HUES6 (cell line): ENCODE data around the gene REEP1.

Source experiments
- H3K27ac ChIP-seq: 2 replicates; pipeline ENCODE4 v1.7.0; 2013; ENCODE audit warnings: low read depth, mild to moderate bottlenecking, low read length, inconsistent platforms
- H3K27me3 ChIP-seq: 2 replicates; pipeline ENCODE4 v1.6.1; 2013; ENCODE audit warnings: low read length; ENCODE audit not compliant: control insufficient read depth, insufficient read depth
- H3K36me3 ChIP-seq: 2 replicates; pipeline ENCODE4 v1.6.1; 2013; ENCODE audit warnings: low read length; ENCODE audit not compliant: control insufficient read depth, insufficient read depth
- H3K4me1 ChIP-seq: 2 replicates; pipeline ENCODE4 v1.6.1; 2013; ENCODE audit warnings: low read length; ENCODE audit not compliant: control insufficient read depth, insufficient read depth
- H3K4me3 ChIP-seq: 2 replicates; pipeline ENCODE4 v1.5.1; 2013; ENCODE audit warnings: low read depth, low read length
- H3K9ac ChIP-seq: one replicate; pipeline ENCODE4 v1.6.1; 2013; ENCODE audit warnings: mild to moderate bottlenecking, low read length
- H3K9me3 ChIP-seq: 2 replicates; pipeline ENCODE4 v1.6.1; 2013; ENCODE audit warnings: low read depth, low read length; ENCODE audit not compliant: control insufficient read depth, insufficient read depth

REEP1 gene

DNA sequence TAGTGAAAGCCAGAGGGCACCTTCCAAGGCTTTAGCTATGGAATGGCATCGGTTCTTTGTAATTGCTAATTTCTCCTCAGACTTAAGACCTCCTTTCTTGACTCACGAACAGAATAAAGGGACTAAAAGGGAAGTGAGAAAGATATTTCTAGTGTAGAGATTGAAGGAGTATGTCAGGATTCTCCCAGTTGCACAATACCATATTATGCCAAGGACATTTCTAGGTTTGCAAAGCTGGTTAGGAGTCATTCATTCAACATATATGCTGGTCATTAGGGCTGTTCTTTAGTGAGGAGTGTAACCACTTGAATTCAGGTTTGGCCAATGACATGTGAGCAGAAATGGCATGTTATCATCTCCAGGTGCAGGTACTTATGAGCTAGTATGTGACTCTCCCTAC is 7.4 kb downstream of the REEP1 start:
- H3K9ac ChIP-seq: no peak overlapping the region
- no peaks in the 10 kb centered on the region for H3K36me3 ChIP-seq
- no peak overlapping the region for H3K4me3 ChIP-seq
- H3K9me3 ChIP-seq: peaks cover 6% of the 10 kb centered on the region; the same call in 1 of the 2 replicates
- H3K27me3 ChIP-seq: peaks cover 21% of the 10 kb centered on the region
- no peaks in the 10 kb centered on the region for H3K4me1 ChIP-seq
- no peak overlapping the region for H3K27ac ChIP-seq

DNA sequence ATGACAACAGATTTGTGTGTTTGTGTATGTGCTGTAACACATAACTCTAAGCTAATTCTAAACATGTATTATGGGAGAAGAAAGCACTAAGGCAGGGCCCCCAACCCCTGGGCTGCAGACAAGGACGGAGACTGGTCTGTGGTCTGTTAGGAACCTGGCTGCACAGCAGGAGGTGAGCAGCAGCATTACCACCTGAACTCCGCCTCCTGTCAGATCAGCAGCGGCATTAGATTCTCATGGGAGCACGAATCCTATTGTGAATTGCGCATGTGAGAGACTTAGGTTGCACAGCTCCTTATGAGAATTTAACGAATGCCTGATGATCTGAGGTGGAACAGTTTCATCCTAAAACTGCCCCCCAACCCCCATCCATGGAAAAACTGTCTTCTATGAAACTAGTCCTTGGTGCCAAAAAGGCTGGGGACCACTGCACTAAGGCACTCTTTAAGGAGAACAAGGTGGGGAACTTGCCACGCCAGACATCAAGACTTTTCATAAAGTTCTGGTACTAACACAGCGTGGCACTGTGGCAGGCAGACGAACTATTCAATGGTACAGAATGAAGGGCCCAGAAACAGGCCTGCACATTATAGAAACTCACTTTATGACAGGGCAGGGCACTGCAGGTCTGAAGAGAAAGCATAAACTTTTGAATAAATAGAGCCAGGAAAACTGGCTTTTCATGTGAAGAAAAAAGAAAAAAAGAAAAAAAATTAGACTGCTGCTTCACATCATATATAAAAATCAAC is 14.0 kb downstream of the REEP1 start:
- Histone ChIP-seq H3K36me3 (no peaks in the 10 kb centered on the region), H3K9me3 (no peaks in the 10 kb centered on the region), H3K27me3 (peaks cover 6% of the 10 kb centered on the region; the same call in 1 of the 2 replicates), H3K4me1 (no peaks in the 10 kb centered on the region; the same call in 1 of the 2 replicates), H3K27ac (no peak overlapping the region), H3K4me3 (no peak overlapping the region), H3K9ac (no peak overlapping the region)

DNA sequence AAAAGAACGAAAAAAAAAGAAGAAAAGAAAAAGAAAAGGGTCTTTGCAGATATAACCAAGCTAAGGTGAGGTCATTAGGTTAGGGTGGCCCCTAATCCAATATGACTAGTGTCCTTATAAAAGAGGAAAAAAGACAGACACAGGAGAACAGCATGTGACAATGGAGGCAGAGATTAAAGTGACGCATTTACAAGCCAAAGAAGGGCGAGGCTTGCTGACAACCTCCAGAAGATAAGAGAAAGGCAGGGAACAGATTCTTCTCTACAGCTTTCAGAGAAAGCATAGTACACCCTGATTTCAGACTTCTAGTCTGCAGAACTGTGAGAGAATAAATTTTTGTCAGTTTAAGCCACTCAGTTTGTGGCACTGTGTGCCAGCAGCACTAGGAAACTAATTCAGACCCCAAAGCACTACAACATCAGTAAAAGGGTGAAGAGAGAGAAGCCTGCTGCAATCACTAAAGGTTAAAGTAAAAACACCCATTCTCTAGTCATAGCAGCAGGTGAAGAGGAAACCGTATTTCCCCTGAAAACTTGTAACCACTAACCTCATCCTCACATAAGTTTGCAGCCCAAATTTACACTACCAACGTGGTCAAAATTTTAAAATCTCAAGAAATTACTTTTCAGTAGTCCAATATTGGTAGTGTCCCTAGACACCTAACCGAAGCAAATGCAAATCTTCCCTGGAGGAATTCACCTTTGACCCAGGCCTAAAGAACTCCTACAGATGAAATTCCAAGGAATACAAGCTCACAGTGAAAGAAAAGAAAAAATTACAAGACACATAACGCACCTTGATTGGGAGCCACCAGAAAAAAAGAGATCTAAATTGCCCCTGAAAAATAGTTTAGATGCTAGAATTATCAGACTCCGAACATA is 17.5 kb downstream of the REEP1 start:
- no peak overlapping the region for H3K9ac ChIP-seq
- H3K4me1 ChIP-seq: no peaks in the 10 kb centered on the region; the same call in 1 of the 2 replicates
- peaks cover 6% of the 10 kb centered on the region; the same call in 1 of the 2 replicates for H3K27me3 ChIP-seq
- no peaks in the 10 kb centered on the region for H3K36me3 ChIP-seq
- H3K4me3 ChIP-seq: no peak overlapping the region
- no peaks in the 10 kb centered on the region for H3K9me3 ChIP-seq
- no peak overlapping the region for H3K27ac ChIP-seq

DNA sequence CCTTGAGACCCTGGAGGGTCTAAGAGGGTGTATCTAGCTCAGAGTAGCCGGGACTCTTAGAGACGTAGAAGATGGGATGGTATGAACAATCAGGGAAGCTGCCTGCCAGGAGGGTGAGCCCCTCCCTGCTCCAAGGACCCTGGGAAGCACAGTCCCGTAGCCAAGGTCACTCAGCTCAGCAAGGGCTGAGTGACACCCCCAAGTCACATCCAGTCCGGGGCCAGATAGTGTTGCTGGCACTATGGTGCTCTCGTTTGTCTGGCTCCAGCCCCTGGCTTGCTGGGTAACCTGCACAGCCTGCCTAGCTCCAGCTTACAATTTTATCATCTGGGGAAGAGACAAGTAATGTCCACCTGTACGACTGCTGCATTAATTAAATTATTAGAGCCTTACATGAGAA is 22.3 kb downstream of the REEP1 start:
- Histone ChIP-seq H3K9ac (no peak overlapping the region), H3K27me3 (no peaks in the 10 kb centered on the region), H3K36me3 (no peaks in the 10 kb centered on the region), H3K27ac (no peak overlapping the region), H3K9me3 (no peaks in the 10 kb centered on the region), H3K4me3 (no peak overlapping the region), H3K4me1 (no peaks in the 10 kb centered on the region; the same call in 1 of the 2 replicates)

DNA sequence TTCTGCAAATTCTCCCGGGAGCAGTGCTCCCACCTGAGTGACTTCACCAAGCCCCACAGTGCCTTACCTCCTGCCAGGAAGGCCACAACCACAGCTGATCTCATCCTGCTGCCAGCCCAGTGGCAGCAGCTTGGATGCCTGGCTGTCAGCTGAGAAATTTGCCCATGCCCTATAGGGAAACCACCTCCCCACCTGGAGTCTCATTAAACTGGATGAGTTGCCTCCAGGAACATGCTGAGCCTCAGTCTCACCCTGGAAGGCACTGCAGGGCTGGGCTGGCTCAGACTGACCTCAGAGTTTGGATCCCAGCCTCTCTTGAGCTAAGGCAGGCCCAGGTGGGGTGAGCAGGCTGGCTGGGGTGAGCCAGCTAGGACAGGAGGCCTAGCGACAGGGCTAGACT is 23.3 kb downstream of the REEP1 start:
- Histone ChIP-seq H3K9ac (no peak overlapping the region), H3K4me1 (no peaks in the 10 kb centered on the region), H3K4me3 (no peak overlapping the region), H3K9me3 (no peaks in the 10 kb centered on the region), H3K27ac (no peak overlapping the region), H3K36me3 (no peaks in the 10 kb centered on the region), H3K27me3 (no peaks in the 10 kb centered on the region)

GRCh38 chr2:86313341-86313740 is 24.1 kb downstream of the REEP1 start:
- no peak overlapping the region for H3K27ac ChIP-seq
- H3K9ac ChIP-seq: no peak overlapping the region
- H3K4me3 ChIP-seq: no peak overlapping the region
- H3K27me3 ChIP-seq: no peaks in the 10 kb centered on the region
- no peaks in the 10 kb centered on the region for H3K36me3 ChIP-seq
- H3K4me1 ChIP-seq: no peaks in the 10 kb centered on the region
- H3K9me3 ChIP-seq: no peaks in the 10 kb centered on the region

GRCh38 chr2:86311879-86312278 is 25.5 kb downstream of the REEP1 start:
- H3K9me3 ChIP-seq: no peaks in the 10 kb centered on the region
- H3K27me3 ChIP-seq: no peaks in the 10 kb centered on the region
- H3K4me3 ChIP-seq: no peak overlapping the region
- no peak overlapping the region for H3K9ac ChIP-seq
- H3K4me1 ChIP-seq: no peaks in the 10 kb centered on the region
- H3K36me3 ChIP-seq: no peaks in the 10 kb centered on the region
- H3K27ac ChIP-seq: no peak overlapping the region

GRCh38 chr2:86309966-86310365 is 27.5 kb downstream of the REEP1 start:
- no peak overlapping the region for H3K9ac ChIP-seq
- H3K9me3 ChIP-seq: no peaks in the 10 kb centered on the region
- no peaks in the 10 kb centered on the region for H3K4me1 ChIP-seq
- H3K27ac ChIP-seq: no peak overlapping the region
- no peak overlapping the region for H3K4me3 ChIP-seq
- no peaks in the 10 kb centered on the region for H3K27me3 ChIP-seq
- no peaks in the 10 kb centered on the region for H3K36me3 ChIP-seq

GRCh38 chr2:86308984-86309695 is 28.3 kb downstream of the REEP1 start:
- H3K36me3 ChIP-seq: no peaks in the 10 kb centered on the region
- no peaks in the 10 kb centered on the region for H3K9me3 ChIP-seq
- no peak overlapping the region for H3K4me3 ChIP-seq
- H3K9ac ChIP-seq: no peak overlapping the region
- H3K27me3 ChIP-seq: no peaks in the 10 kb centered on the region
- no peak overlapping the region for H3K27ac ChIP-seq
- H3K4me1 ChIP-seq: no peaks in the 10 kb centered on the region

GRCh38 chr2:86308356-86308755 is 29.1 kb downstream of the REEP1 start:
- Histone ChIP-seq H3K9ac (no peak overlapping the region), H3K4me3 (no peak overlapping the region), H3K36me3 (no peaks in the 10 kb centered on the region), H3K27me3 (no peaks in the 10 kb centered on the region), H3K27ac (no peak overlapping the region), H3K9me3 (no peaks in the 10 kb centered on the region), H3K4me1 (no peaks in the 10 kb centered on the region)

GRCh38 chr2:86307431-86307830 is 30.0 kb downstream of the REEP1 start:
- Histone ChIP-seq H3K9ac (no peak overlapping the region), H3K36me3 (no peaks in the 10 kb centered on the region), H3K27me3 (no peaks in the 10 kb centered on the region), H3K27ac (no peak overlapping the region), H3K4me1 (no peaks in the 10 kb centered on the region), H3K4me3 (no peak overlapping the region), H3K9me3 (no peaks in the 10 kb centered on the region)
